Tongue (tissue), 3 donors: ENCODE results near the gene ACVR1. TPM values are rescaled to one million over a fixed set of nuclear protein-coding genes. Genes with fewer than 3 reads are reported as not detected.

ENCODE experiments used
- DNase-seq: peaks from one replicate; pipeline ENCODE4 v3.0.0-alpha.2; 2015
- small RNA-seq: library from RNA; depleted of rRNA; stranded (forward); fragments of <200 nt; gene quantifications from one replicate; pipeline ENCODE3, GENCODE V24; 2014; ENCODE audit warnings: low replicate concordance
- total RNA-seq: library from RNA; depleted of rRNA; stranded (reverse); fragments of >200 nt; gene quantifications from one replicate; pipeline ENCODE4 v1.2.3, GENCODE V29; 2014

ACVR1 gene
- total RNA-seq, 1 donor from 2014 or later: 26.8 TPM

DNA sequence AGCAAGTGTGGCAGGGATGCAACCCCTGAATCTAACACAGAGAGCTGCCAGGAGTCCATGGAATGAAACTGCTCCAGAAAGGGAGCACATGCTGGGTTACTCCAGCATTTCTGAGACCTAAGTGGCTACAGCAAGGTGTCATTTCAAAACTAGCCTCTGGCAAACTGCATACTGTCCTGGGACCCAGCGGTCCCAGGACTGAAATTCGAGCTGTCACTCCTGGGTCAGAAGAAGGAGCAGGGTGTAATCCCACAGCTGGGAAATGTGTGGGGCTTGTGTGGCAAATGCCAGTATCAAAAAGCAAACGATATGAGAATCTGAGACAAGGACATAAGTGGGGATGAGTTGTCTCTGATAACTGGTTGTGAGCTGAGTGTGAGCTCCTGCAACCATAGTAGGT, 177.1 kb downstream of the ACVR1 start:
- no peak for DNase-seq

DNA sequence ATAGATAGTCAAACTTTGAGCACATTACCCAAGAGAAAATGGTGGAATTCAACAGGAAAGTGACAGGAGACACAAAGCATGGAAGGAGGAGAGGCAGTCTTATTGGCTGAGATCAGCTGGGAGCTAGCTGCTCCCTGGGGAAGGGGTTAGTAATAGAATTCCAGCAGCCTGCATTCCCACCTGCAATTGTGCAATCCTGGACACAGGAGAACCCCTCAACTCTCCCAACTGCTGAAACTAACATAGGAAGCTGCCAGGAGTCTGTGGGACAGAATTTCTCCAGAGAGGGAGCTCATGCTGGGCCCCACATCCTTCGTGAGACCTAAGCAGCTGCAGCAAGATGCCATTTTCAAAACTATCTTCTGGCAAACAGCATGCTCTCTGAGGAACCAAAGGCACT, 177.7 kb downstream of the ACVR1 start:
- no peak for DNase-seq

GRCh38 chr2:157696036-157696435, 180.1 kb downstream of the ACVR1 start:
- no peak for DNase-seq

DNA sequence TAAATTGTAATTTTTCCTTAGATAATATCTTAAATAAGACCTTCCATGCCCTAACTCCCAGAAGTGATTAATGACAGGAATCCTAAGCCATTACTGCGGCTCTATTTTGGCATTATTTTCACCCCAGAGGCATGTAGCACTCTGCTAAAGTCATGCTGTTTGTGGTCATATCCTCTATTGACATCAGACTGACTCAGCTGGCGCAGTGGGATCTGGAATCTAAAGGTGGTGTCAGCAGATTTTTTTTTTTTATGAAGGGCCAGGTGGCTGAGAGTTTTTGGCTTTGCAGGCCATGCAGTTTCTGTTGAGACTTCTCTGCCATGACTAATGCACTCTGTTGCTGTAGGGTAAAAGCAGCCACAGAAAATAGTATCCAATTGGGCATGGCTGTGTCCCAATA, 183.4 kb downstream of the ACVR1 start:
- no peak for DNase-seq

- DNase-seq: no peak
Measured at GRCh38 chr2:157691695-157692094, 184.4 kb downstream of the ACVR1 start.

DNA sequence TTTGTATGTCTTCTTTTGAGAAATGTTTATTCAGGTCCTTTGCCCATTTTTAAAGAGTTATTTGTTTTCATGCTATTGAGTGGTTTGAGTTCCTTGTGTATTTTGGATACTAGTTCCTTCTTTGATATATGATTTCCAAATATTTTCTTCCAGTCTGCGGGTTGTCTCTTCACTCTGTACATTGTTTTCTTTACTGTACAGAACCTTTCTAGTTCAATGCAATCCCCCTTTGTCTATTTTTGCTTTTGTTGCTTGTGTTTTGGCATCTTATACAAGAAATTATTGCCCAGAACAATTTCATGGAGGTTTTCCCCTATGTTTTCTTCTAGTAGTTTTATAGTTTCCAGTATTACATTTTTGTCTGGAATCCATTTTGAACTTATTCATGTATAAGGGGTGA, 185.0 kb downstream of the ACVR1 start:
- DNase-seq: no peak

Small RNAs within 50 kb of the gene (small RNA-seq; reads per million reads assigned to genes)
- not detected for gene RNU6-436P

Other genes starting within 250 kb of the ACVR1 start
- 0.10 TPM for gene ACVR1C, start 247.5 kb downstream of the ACVR1 start, total RNA-seq
- gene UPP2, start 225.5 kb upstream of the ACVR1 start, total RNA-seq: not detected